OCI-LY1 (cell line): ENCODE measurements around the gene OGFOD3.

Experiments
- EZH2 ChIP-seq: fragments of 200-600 bp; sonication (generic), shearing (Covaris generic); IDR thresholded peaks from 2 replicates; pipeline ENCODE4 v1.8.0; 2017; ENCODE audit warnings: borderline replicate concordance, mixed run types, mild to moderate bottlenecking, antibody characterized with exemption, low read length, moderate library complexity, mixed read lengths
- TF ChIP-seq, protein P1 (sequence below): fragments of 200-600 bp; sonication (generic), shearing (Covaris generic); IDR thresholded peaks from 2 replicates; pipeline ENCODE4 v1.5.1; 2017; ENCODE audit warnings: mild to moderate bottlenecking, antibody characterized with exemption, low read length, moderate library complexity, mixed read lengths

DNA sequence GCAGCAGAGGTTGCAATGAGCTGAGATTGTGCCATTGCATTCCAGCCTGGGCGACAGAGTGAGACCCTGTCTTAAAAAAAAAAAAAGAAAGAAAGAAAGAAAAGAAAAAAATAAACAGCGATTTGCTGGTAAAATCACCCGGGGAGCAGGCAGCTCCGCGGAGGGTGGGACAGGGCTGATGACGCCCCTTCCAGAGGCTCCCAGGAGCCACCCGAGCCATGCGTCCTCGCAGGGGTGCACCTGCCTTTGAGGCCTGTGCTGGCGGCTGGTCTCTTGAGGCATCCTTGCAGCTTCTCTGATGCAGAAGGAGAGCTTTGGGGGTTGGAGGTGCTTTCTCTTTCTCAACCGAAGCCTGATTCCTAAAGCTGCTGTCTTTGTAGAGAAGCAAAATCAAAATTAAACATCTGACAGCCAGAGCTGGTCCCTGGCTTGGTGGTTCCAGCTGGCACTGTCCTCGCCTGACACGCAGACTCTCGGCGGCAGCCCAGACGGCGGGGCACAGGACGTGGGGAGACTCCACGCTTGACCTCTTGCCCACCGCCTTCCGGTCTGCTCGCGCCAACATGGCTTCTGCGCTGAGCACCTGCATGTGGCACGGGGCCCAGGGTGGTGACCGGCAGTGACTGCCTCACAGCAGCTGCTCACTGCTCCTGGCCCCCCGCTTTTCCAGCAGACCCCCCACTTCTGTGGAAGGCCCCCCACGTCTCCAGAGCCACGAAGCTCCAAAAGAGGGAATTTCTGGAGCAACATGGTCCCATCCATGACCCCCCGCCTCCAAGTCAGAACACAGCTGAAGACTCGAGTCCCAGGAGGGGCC, 40.3 kb downstream of the OGFOD3 start:
- TF ChIP-seq, protein P1, sequence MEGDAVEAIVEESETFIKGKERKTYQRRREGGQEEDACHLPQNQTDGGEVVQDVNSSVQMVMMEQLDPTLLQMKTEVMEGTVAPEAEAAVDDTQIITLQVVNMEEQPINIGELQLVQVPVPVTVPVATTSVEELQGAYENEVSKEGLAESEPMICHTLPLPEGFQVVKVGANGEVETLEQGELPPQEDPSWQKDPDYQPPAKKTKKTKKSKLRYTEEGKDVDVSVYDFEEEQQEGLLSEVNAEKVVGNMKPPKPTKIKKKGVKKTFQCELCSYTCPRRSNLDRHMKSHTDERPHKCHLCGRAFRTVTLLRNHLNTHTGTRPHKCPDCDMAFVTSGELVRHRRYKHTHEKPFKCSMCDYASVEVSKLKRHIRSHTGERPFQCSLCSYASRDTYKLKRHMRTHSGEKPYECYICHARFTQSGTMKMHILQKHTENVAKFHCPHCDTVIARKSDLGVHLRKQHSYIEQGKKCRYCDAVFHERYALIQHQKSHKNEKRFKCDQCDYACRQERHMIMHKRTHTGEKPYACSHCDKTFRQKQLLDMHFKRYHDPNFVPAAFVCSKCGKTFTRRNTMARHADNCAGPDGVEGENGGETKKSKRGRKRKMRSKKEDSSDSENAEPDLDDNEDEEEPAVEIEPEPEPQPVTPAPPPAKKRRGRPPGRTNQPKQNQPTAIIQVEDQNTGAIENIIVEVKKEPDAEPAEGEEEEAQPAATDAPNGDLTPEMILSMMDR = no peak
- no peak for TF ChIP-seq EZH2
